K562 (cell line): Measurements from ENCODE around the gene FAM187B. TPM values are rescaled to one million over a fixed set of nuclear protein-coding genes. Genes with fewer than 3 reads are reported as not detected.
A peak's percentile ranks its signal among the peaks of the same experiment; 100 is the strongest.

Experiments used
- CTCFL ChIP-seq: IDR thresholded peaks from 2 replicates; pipeline ENCODE4 v1.6.1; 2011; ENCODE audit warnings: borderline replicate concordance, low read depth, mild to moderate bottlenecking, moderate library complexity, low read length; ENCODE audit not compliant: insufficient read depth, poor library complexity, severe bottlenecking
- DACH1 ChIP-seq: fragments of 450-650 bp; IDR thresholded peaks from 2 replicates; pipeline ENCODE4 v1.6.1; 2018; ENCODE audit not compliant: partially characterized antibody
- ELK1 ChIP-seq: sonication (generic); formaldehyde crosslinking; IDR thresholded peaks from 2 replicates; pipeline ENCODE4 v1.8.1; 2022; ENCODE audit warnings: missing genetic modification reagents
- FOSL1 ChIP-seq: fragments of 200-800 bp; sonication (Bioruptor generic); conservative IDR thresholded peaks from 2 replicates; pipeline ENCODE4 v1.6.1; 2016; ENCODE audit warnings: missing genetic modification characterization, missing compliant biosample characterization
- KDM1A ChIP-seq, 2 experiments: fragments of 450-650 bp; IDR thresholded peaks; 2 replicates each; pipeline ENCODE4 v1.6.1; 2016; ENCODE audit warnings: mild to moderate bottlenecking in 2 of 2
- MCM7 ChIP-seq, 2 experiments: fragments of 450-650 bp; IDR thresholded peaks; 2 replicates each; pipeline ENCODE4 v1.6.1; 2016 to 2018
- MEF2D ChIP-seq: conservative IDR thresholded peaks from 2 replicates; pipeline ENCODE4 v1.6.1; 2016; ENCODE audit warnings: low read depth, missing genetic modification characterization, missing compliant biosample characterization
- MTA2 ChIP-seq: fragments of 450-650 bp; IDR thresholded peaks from 2 replicates; pipeline ENCODE4 v1.6.1; 2016; ENCODE audit warnings: low read depth
- PYGO2 ChIP-seq: fragments of 450-650 bp; IDR thresholded peaks from 2 replicates; pipeline ENCODE4 v1.6.1; 2016; ENCODE audit warnings: mild to moderate bottlenecking, missing genetic modification characterization, moderate library complexity, missing compliant biosample characterization
- RBFOX2 ChIP-seq: fragments of 200-400 bp; formaldehyde crosslinking; IDR thresholded peaks from 2 replicates; pipeline ENCODE4 v1.6.1; 2017; ENCODE audit warnings: low read depth, mild to moderate bottlenecking, low read length, moderate library complexity
- SP1 ChIP-seq: sonication (generic); formaldehyde crosslinking; IDR thresholded peaks from 2 replicates; pipeline ENCODE4 v1.8.1; 2022; ENCODE audit warnings: mild to moderate bottlenecking, missing genetic modification reagents
- SRSF7 ChIP-seq: fragments of 200-400 bp; formaldehyde crosslinking; optimal IDR thresholded peaks from 2 replicates; pipeline ENCODE3; 2017; ENCODE audit warnings: mild to moderate bottlenecking, low read depth, low read length
- TSC22D4 ChIP-seq: fragments of 450-650 bp; IDR thresholded peaks from 2 replicates; pipeline ENCODE4 v1.6.1; 2016; ENCODE audit warnings: missing genetic modification characterization, missing biosample characterization, control low read depth
- ZNF696 ChIP-seq: fragments of 250-450 bp; sonication (Bioruptor Pico); conservative IDR thresholded peaks from 2 replicates; pipeline ENCODE4 v1.4.0; 2020; ENCODE audit warnings: mild to moderate bottlenecking, moderate library complexity
- polyA plus RNA-seq, 8 experiments: library from polyadenylated mRNA; depleted of rRNA in 4 of 8; stranded (reverse) in 5 of 8; unstranded in 3 of 8; fragments of >200 nt; fragmentation: Nextera tagmentation in 2 of 8; fragmentation: Illumina TruSeq in 1 of 8; extraction: Ambion mirVana in 2 of 8; extraction: Trizol in 1 of 8; gene quantifications; 2 replicates each; pipeline versions ENCODE4 v1.2.1 to v1.2.3, GENCODE V29; 2011 to 2014; ENCODE audit warnings: inconsistent platforms in 1 of 8, missing spikeins in 1 of 8
- total RNA-seq, 7 experiments: library from RNA; depleted of rRNA in 6 of 7; stranded (reverse); fragments of >200 nt in 6 of 7; fragmentation: Illumina TruSeq in 2 of 7; extraction: Trizol in 2 of 7; gene quantifications; 2 replicates each; pipeline versions ENCODE4 v1.2.1 to v1.2.3, GENCODE V29; 2011 to 2021; ENCODE audit warnings: low replicate concordance in 1 of 7
- TF ChIP-seq, protein P1 (sequence below): fragments of 250-450 bp; sonication (Bioruptor Pico); IDR thresholded peaks from 2 replicates; pipeline ENCODE4 v1.4.0; 2020; ENCODE audit warnings: mild to moderate bottlenecking, moderate library complexity, borderline replicate concordance
- TF ChIP-seq, protein P2 (sequence below): fragments of 250-450 bp; sonication (Bioruptor Pico); IDR thresholded peaks from 2 replicates; pipeline ENCODE4 v1.8.0; 2021; ENCODE audit warnings: moderate library complexity, mild to moderate bottlenecking, inconsistent platforms
- TF ChIP-seq, protein P3 (sequence below): sonication (generic); formaldehyde crosslinking; IDR thresholded peaks from 2 replicates; pipeline ENCODE4 v1.8.0; 2022; ENCODE audit warnings: mild to moderate bottlenecking, low read depth, missing genetic modification reagents

Gene FAM187B
- total and polyA plus RNA-seq, 9 of the 15 experiments (the other 6 are each of a cell fraction or from before 2014, with no cell fraction given), result 0.04 to 0.09 TPM; not detected in 7

- TF ChIP-seq, protein P1, sequence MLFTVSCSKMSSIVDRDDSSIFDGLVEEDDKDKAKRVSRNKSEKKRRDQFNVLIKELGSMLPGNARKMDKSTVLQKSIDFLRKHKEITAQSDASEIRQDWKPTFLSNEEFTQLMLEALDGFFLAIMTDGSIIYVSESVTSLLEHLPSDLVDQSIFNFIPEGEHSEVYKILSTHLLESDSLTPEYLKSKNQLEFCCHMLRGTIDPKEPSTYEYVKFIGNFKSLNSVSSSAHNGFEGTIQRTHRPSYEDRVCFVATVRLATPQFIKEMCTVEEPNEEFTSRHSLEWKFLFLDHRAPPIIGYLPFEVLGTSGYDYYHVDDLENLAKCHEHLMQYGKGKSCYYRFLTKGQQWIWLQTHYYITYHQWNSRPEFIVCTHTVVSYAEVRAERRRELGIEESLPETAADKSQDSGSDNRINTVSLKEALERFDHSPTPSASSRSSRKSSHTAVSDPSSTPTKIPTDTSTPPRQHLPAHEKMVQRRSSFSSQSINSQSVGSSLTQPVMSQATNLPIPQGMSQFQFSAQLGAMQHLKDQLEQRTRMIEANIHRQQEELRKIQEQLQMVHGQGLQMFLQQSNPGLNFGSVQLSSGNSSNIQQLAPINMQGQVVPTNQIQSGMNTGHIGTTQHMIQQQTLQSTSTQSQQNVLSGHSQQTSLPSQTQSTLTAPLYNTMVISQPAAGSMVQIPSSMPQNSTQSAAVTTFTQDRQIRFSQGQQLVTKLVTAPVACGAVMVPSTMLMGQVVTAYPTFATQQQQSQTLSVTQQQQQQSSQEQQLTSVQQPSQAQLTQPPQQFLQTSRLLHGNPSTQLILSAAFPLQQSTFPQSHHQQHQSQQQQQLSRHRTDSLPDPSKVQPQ (CRISPR knock-in tag), result 0 out of 2 replicates have a peak, but pooled peaks have one; percentile 8
- TF ChIP-seq MCM7 (IDR thresholded peaks at IDR 0.05), result no peak
- TF ChIP-seq PYGO2 (tag), result 0 out of 2 replicates have a peak, but pooled peaks have one; percentile 55
- TF ChIP-seq, protein P2, sequence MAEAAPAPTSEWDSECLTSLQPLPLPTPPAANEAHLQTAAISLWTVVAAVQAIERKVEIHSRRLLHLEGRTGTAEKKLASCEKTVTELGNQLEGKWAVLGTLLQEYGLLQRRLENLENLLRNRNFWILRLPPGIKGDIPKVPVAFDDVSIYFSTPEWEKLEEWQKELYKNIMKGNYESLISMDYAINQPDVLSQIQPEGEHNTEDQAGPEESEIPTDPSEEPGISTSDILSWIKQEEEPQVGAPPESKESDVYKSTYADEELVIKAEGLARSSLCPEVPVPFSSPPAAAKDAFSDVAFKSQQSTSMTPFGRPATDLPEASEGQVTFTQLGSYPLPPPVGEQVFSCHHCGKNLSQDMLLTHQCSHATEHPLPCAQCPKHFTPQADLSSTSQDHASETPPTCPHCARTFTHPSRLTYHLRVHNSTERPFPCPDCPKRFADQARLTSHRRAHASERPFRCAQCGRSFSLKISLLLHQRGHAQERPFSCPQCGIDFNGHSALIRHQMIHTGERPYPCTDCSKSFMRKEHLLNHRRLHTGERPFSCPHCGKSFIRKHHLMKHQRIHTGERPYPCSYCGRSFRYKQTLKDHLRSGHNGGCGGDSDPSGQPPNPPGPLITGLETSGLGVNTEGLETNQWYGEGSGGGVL (CRISPR knock-in tag), result no peak
- TF ChIP-seq RBFOX2, result peak; percentile 1; the same call in 1 of the 2 replicates
- TF ChIP-seq MEF2D (tag), result peak; percentile 61
- TF ChIP-seq FOSL1 (tag), result 0 out of 2 replicates have a peak, but pooled peaks have one; percentile 10
- peak; percentile 95 to 98 for TF ChIP-seq KDM1A (IDR thresholded peaks at IDR 0.05)
- no peak for TF ChIP-seq TSC22D4 (tag)
- TF ChIP-seq CTCFL, result no peak
- peak; percentile 12 for TF ChIP-seq MTA2
- TF ChIP-seq ELK1 (CRISPR knock-in tag), result no peak
- TF ChIP-seq SRSF7, result no peak
- TF ChIP-seq DACH1, result peak; percentile 27
- no peak for TF ChIP-seq SP1 (CRISPR knock-in tag)
- no peak for TF ChIP-seq ZNF696 (CRISPR knock-in tag)
- TF ChIP-seq, protein P3, sequence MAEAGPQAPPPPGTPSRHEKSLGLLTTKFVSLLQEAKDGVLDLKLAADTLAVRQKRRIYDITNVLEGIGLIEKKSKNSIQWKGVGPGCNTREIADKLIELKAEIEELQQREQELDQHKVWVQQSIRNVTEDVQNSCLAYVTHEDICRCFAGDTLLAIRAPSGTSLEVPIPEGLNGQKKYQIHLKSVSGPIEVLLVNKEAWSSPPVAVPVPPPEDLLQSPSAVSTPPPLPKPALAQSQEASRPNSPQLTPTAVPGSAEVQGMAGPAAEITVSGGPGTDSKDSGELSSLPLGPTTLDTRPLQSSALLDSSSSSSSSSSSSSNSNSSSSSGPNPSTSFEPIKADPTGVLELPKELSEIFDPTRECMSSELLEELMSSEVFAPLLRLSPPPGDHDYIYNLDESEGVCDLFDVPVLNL (CRISPR knock-in tag), result no peak
Measured at GRCh38 chr19:35247526-35248309, 19.2 kb upstream of the FAM187B start (continued).
